Measurements from ENCODE around the gene VENTX.

The VENTX gene

GRCh38 chr10:133275684-133276092 lies 38.0 kb downstream of the VENTX start:
- no peak overlapping the region for H3K4me3 ChIP-seq (ENCODE audit: low read depth, low read length)

GRCh38 chr10:133276100-133276434 lies 38.4 kb downstream of the VENTX start:
- TF ChIP-seq, protein P1, sequence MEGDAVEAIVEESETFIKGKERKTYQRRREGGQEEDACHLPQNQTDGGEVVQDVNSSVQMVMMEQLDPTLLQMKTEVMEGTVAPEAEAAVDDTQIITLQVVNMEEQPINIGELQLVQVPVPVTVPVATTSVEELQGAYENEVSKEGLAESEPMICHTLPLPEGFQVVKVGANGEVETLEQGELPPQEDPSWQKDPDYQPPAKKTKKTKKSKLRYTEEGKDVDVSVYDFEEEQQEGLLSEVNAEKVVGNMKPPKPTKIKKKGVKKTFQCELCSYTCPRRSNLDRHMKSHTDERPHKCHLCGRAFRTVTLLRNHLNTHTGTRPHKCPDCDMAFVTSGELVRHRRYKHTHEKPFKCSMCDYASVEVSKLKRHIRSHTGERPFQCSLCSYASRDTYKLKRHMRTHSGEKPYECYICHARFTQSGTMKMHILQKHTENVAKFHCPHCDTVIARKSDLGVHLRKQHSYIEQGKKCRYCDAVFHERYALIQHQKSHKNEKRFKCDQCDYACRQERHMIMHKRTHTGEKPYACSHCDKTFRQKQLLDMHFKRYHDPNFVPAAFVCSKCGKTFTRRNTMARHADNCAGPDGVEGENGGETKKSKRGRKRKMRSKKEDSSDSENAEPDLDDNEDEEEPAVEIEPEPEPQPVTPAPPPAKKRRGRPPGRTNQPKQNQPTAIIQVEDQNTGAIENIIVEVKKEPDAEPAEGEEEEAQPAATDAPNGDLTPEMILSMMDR (IDR thresholded peaks at IDR 0.05; ENCODE audit: low read depth, low read length) = no peak
- H3K4me3 ChIP-seq (ENCODE audit: low read depth, low read length) = no peak overlapping the region

More at GRCh38 chr10:133275684-133276092, 38.0 kb downstream of the VENTX start:
- TF ChIP-seq, protein P1 (IDR thresholded peaks at IDR 0.05; ENCODE audit: low read depth, low read length) = no peak

DNA sequence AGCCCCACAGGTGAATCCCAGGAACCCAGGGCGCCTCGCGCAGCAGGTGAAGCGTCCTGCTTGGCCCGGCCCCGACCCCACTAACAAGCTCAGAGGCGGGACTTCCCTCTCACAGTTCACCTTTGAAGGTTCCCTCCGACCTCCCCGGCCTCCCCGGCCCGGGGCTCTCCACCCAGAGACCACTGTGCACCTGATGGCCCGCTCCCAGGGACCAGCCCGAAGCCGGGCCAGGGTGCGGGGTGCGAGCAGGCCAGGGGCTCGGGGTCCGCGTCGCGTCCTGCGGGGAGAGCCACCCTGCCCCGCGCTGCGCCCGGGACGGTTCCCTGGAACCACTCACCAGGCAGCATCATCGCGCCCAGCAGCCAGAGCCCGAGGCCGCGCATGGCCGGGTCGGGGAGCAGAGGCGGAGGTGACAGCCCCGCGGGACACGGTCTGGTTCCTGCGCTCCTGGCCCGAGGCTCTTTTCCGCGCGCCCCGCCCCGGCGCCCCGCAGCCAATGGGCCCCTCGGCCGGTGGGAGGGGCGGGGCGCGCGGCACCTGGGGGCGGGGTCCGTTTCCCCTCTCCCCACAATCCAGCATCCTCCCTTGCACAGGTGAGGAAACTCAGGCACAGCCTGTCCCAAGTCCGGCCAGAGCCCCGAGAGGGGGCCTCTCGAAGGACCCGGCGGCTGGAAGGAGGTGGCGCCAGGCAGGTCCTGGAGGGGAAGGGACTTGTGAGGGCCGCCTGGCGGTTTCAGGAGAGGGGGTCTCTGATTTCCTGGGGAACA lies 39.0 kb downstream of the VENTX start, which contains the start of gene ADAM8:
ADAM8 (minus strand) TSS at position 434 of the 767 bp plus-strand sequence; CDS start at position 383, 51 bp downstream.
- no peak within 1 kb of the TSS for H3K4me3 ChIP-seq (ENCODE audit: low read depth, low read length)
- TF ChIP-seq, protein P1 (IDR thresholded peaks at IDR 0.05; ENCODE audit: low read depth, low read length) = no peak

GRCh38 chr10:133277277-133277992 lies 39.8 kb downstream of the VENTX start:
- no peak overlapping the region for H3K4me3 ChIP-seq (ENCODE audit: low read depth, low read length)
- TF ChIP-seq, protein P1 (IDR thresholded peaks at IDR 0.05; ENCODE audit: low read depth, low read length) = no peak

DNA sequence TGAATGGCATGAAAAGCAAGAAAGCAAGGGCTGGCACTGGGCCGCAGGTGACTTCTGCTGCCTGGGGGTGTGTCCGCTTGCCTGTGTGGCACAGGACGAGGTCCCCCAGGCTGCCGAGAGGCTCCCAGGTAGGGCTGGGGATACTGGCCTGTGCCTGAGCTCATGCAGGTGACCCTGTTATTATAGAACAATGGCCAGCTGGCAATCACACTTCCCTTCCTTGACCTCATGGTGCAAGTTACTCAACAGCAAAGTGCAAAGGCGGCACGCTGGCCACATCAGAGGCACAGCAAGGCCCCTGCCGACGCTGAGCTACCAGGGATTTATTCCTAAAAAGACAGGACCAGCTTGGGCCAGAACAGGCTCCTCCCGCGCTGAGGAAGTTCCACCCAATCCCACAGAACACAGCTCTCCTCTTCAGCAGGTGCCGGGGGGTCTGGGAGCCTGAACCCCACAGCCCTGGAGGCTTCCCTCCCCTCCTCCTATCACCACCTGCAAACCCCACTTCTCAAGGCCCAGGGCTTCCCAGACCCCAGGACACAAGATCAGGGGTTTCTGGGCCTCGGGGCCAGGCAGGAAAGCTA lies 40.4 kb downstream of the VENTX start:
- no peak overlapping the region for H3K4me3 ChIP-seq (ENCODE audit: low read depth, low read length)
- TF ChIP-seq, protein P1 (IDR thresholded peaks at IDR 0.05; ENCODE audit: low read depth, low read length) = no peak

DNA sequence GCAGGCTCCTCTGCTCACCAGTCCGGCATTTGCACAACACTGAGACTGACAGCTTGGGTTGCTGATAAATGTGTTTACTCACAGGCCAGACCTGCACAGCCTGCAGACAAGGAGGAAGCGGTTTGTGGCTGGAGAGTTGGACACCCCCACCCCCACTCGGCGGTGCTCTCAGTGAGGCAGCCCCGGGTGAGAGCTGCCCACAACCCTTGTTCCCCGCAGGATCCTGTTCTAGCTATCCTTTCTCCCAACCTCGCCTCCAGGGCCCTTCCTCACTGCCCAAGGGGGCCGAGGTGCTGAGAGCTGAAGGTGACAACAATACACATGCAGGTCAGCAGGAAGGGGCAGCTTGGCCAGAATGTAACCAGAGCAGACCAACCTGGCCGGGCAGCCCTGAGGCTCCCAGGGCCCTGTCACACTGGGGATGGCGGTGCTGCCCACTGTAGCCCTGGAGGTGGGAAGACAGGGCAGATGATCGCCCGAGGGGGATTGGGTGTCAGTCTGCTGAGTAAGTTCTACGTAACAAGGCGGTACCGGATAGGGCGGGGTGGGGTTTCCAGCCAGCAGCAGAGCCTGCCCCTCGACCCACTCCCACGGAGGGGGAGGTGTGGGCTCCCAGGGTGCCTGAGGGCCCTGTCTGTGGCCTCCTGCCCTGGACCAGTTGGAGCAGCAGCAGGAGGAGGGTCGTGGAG lies 41.1 kb downstream of the VENTX start:
- TF ChIP-seq, protein P1 (IDR thresholded peaks at IDR 0.05; ENCODE audit: low read depth, low read length) = no peak
- no peak overlapping the region for H3K4me3 ChIP-seq (ENCODE audit: low read depth, low read length)

All from WI38 (cell line).